HepG2 (cell line): ENCODE results near the gene TIAM2.

Experiments used
- CEBPB ChIP-seq: IDR thresholded peaks from 2 replicates; pipeline ENCODE4 v1.6.1; 2011; ENCODE audit warnings: low read depth, low read length, improper control_type of control experiment, borderline replicate concordance
- EP300 ChIP-seq, 3 experiments: sonication (generic) in 1 of 3; formaldehyde crosslinking in 1 of 3; IDR thresholded peaks; 2 replicates each; pipeline versions ENCODE4 v1.5.1 to v1.6.1; 2011 to 2020; ENCODE audit warnings: low read depth in 2 of 3, low read length in 2 of 3, borderline replicate concordance in 1 of 3, improper control_type of control experiment in 1 of 3, mild to moderate bottlenecking in 1 of 3, missing genetic modification reagents in 1 of 3, moderate library complexity in 1 of 3
- EZH2 ChIP-seq: conservative IDR thresholded peaks from 2 replicates; pipeline ENCODE4 v1.6.1; 2012; ENCODE audit warnings: mild to moderate bottlenecking, low read depth, low read length, moderate library complexity
- GABPA ChIP-seq, 2 experiments: IDR thresholded peaks; 2 replicates each; pipeline ENCODE4 v1.6.1; 2011 to 2016; ENCODE audit warnings: low read depth in 2 of 2, low read length in 1 of 2, missing biosample characterization in 1 of 2, missing genetic modification characterization in 1 of 2
- NFE2L1 ChIP-seq: sonication (generic); formaldehyde crosslinking; IDR thresholded peaks from 2 replicates; pipeline ENCODE4 v1.4.0; 2020; ENCODE audit warnings: missing genetic modification reagents, mild to moderate bottlenecking, borderline replicate concordance
- PAF1 ChIP-seq: IDR thresholded peaks from 2 replicates; pipeline ENCODE4 v1.6.1; 2016; ENCODE audit warnings: missing genetic modification reagents, missing compliant biosample characterization
- RBM39 ChIP-seq: fragments of 200-400 bp; formaldehyde crosslinking; IDR thresholded peaks from one replicate; pipeline ENCODE4 v1.6.1; 2018; ENCODE audit warnings: antibody characterized with exemption, mild to moderate bottlenecking, low read depth, low read length; ENCODE audit not compliant: poor library complexity, severe bottlenecking
- SMC3 ChIP-seq: IDR thresholded peaks from 2 replicates; pipeline ENCODE4 v1.6.1; 2011; ENCODE audit warnings: low read length, improper control_type of control experiment
- YY1 ChIP-seq: IDR thresholded peaks from 2 replicates; pipeline ENCODE4 v1.6.1; 2011; ENCODE audit warnings: low read length, low read depth, moderate library complexity, mild to moderate bottlenecking; ENCODE audit not compliant: insufficient read depth, insufficient replicate concordance
- ZNF33B ChIP-seq: sonication (generic); formaldehyde crosslinking; IDR thresholded peaks from 2 replicates; pipeline ENCODE4 v1.5.1; 2020; ENCODE audit warnings: mild to moderate bottlenecking, missing genetic modification reagents
- ZNF788 ChIP-seq: sonication (generic); formaldehyde crosslinking; IDR thresholded peaks from 2 replicates; pipeline ENCODE4 v1.5.0; 2020; ENCODE audit warnings: mild to moderate bottlenecking, missing genetic modification reagents, borderline replicate concordance
- TF ChIP-seq, protein P1 (sequence below): sonication (generic); formaldehyde crosslinking; IDR thresholded peaks from 2 replicates; pipeline ENCODE4 v1.8.0; 2022; ENCODE audit warnings: mild to moderate bottlenecking, missing genetic modification reagents; ENCODE audit not compliant: insufficient replicate concordance

DNA sequence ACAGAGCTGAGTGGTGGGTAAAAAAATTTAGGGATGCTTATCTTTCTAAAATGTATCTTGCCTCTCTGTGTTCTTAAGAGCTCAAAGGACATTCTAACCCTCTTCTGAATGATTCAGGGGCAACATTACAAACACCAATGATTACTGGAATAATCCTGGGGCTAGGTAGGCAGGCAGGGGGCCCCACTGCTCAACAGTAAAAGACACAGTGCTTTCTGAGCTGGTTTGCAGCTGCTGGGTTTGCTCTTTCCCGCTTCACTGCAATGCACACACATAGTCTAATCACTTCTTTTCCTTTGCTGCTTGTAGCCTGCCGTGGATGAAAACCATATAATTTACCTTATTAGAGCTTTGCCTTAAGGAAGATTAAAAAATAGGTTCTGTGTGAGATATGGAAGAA is 292.6 kb downstream of the TIAM2 start:
- TF ChIP-seq RBM39 = no peak
- TF ChIP-seq PAF1 = no peak
- no peak for TF ChIP-seq NFE2L1 (CRISPR knock-in tag)
- TF ChIP-seq CEBPB = no peak
- TF ChIP-seq ZNF33B (CRISPR knock-in tag) = no peak
- TF ChIP-seq SMC3 = no peak
- TF ChIP-seq, protein P1, sequence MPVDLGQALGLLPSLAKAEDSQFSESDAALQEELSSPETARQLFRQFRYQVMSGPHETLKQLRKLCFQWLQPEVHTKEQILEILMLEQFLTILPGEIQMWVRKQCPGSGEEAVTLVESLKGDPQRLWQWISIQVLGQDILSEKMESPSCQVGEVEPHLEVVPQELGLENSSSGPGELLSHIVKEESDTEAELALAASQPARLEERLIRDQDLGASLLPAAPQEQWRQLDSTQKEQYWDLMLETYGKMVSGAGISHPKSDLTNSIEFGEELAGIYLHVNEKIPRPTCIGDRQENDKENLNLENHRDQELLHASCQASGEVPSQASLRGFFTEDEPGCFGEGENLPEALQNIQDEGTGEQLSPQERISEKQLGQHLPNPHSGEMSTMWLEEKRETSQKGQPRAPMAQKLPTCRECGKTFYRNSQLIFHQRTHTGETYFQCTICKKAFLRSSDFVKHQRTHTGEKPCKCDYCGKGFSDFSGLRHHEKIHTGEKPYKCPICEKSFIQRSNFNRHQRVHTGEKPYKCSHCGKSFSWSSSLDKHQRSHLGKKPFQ = no peak
- TF ChIP-seq GABPA (IDR thresholded peaks at IDR 0.05; ENCODE audit: low read depth, low read length) = no peak
- TF ChIP-seq GABPA (CRISPR knock-in tag; IDR thresholded peaks at IDR 0.05; ENCODE audit: low read depth) = no peak
- no peak for TF ChIP-seq EP300 (IDR thresholded peaks at IDR 0.05; ENCODE audit: low read depth in 2 of 2, low read length in 2 of 2)
- no peak for TF ChIP-seq EP300 (CRISPR knock-in tag; IDR thresholded peaks at IDR 0.05; ENCODE audit: borderline replicate concordance)
- no peak for TF ChIP-seq ZNF788 (CRISPR knock-in tag)
- TF ChIP-seq YY1 = no peak
- TF ChIP-seq EZH2 = no peak
